SH-SY5Y (cell line): ENCODE data around the gene HOXD11.

Experiments used
- GATA2 ChIP-seq: IDR thresholded peaks from 2 replicates; pipeline ENCODE4 v1.6.1; 2011; ENCODE audit warnings: mild to moderate bottlenecking, low read depth, low read length
- GATA3 ChIP-seq: IDR thresholded peaks from 2 replicates; pipeline ENCODE4 v1.6.1; 2011; ENCODE audit warnings: low read depth, mild to moderate bottlenecking, low read length, moderate library complexity

GRCh38 chr2:176129813-176130146, 22.7 kb downstream of the HOXD11 start:
- no peak for TF ChIP-seq GATA3
- no peak for TF ChIP-seq GATA2
